Sigmoid colon (tissue), 7 donors: ENCODE results near the gene COPZ1. TPM values are rescaled to one million over a fixed set of nuclear protein-coding genes. Genes with fewer than 3 reads are reported as not detected.

ENCODE experiments used
- DNase-seq: peaks from one replicate; pipeline ENCODE4 v3.0.0-alpha.2; 2019
- H3K27ac ChIP-seq, 4 donors: fragments of 200-600 bp; sonication (generic); one replicate each; pipeline ENCODE4 v1.5.1; 2016 to 2019; ENCODE audit warnings: mild to moderate bottlenecking in 1 of 4
- H3K27me3 ChIP-seq, 3 donors: fragments of 200-600 bp; sonication (generic); one replicate each; pipeline ENCODE4 v1.5.1; 2019; ENCODE audit warnings: mild to moderate bottlenecking in 1 of 3
- H3K36me3 ChIP-seq, 4 donors: fragments of 200-600 bp; sonication (generic); one replicate each; pipeline ENCODE4 v1.5.1; 2016 to 2019
- H3K4me1 ChIP-seq, 4 donors: fragments of 200-600 bp; sonication (generic); one replicate each; pipeline ENCODE4 v1.5.1; 2017 to 2019
- H3K4me3 ChIP-seq, 4 donors: fragments of 200-600 bp; sonication (generic); one replicate each; pipeline ENCODE4 v1.5.1; 2017 to 2019; ENCODE audit warnings: mild to moderate bottlenecking in 2 of 4, moderate library complexity in 1 of 4
- H3K9me3 ChIP-seq, 4 donors: fragments of 200-600 bp in 3 of 4; sonication (generic) in 3 of 4; one replicate each; pipeline versions ENCODE4 v1.5.1 to v1.6.1; 2013 to 2019
- EP300 ChIP-seq, 4 donors: sonication (generic); formaldehyde crosslinking; IDR thresholded peaks; one replicate each; pipeline ENCODE4 v1.6.1; 2017; ENCODE audit warnings: antibody characterized with exemption in 4 of 4
- POLR2A ChIP-seq, 2 donors: fragments of 450-650 bp; IDR thresholded peaks; one replicate each; pipeline ENCODE4 v1.6.1; 2016; ENCODE audit warnings: antibody characterized with exemption in 2 of 2, mild to moderate bottlenecking in 2 of 2, moderate library complexity in 2 of 2
- POLR2AphosphoS5 ChIP-seq, 4 donors: sonication (generic); formaldehyde crosslinking; IDR thresholded peaks; one replicate each; pipeline ENCODE4 v1.6.1; 2017; ENCODE audit warnings: antibody characterized with exemption in 4 of 4
- WGBS, 2 donors: extraction: QIAGEN DNeasy Blood & Tissue Kit; methylation state at CpG; one replicate each; pipeline ENCODE4 v1.1.7; 2013; 5-methylcytosine and 5-hydroxymethylcytosine counted together
- intact Hi-C: fragments of 100-400 bp; cut with DNase I; formaldehyde crosslinking; loops from one replicate; pipeline ENCODE4 v1.15.1; 2023
- polyA plus RNA-seq, 3 donors: library from polyadenylated mRNA; stranded (reverse); fragments of 200-250 nt; gene quantifications; one replicate each; pipeline ENCODE4 v1.2.3, GENCODE V29; 2013
- total RNA-seq, 4 donors: library from RNA; depleted of rRNA; stranded (reverse); fragments of >200 nt; gene quantifications; one replicate each; pipeline ENCODE4 v1.1.0, GENCODE V29; 2016
- TF ChIP-seq, protein P1 (sequence below), 4 experiments: fragments of 450-650 bp in 3 of 4; fragments of 200-600 bp in 1 of 4; IDR thresholded peaks; one replicate each; pipeline ENCODE4 v1.5.1; 2016 to 2019; ENCODE audit warnings: antibody characterized with exemption in 4 of 4, mild to moderate bottlenecking in 3 of 4, moderate library complexity in 2 of 4
- donor health status: healthy with polysubstance abuse.
- donor health status: Bipolar disorder and iron deficiency.
- donor health status: healthy.

Gene COPZ1
- total and polyA plus RNA-seq, 7 donors, result 39.6 to 155 (median 74.2) TPM

DNA sequence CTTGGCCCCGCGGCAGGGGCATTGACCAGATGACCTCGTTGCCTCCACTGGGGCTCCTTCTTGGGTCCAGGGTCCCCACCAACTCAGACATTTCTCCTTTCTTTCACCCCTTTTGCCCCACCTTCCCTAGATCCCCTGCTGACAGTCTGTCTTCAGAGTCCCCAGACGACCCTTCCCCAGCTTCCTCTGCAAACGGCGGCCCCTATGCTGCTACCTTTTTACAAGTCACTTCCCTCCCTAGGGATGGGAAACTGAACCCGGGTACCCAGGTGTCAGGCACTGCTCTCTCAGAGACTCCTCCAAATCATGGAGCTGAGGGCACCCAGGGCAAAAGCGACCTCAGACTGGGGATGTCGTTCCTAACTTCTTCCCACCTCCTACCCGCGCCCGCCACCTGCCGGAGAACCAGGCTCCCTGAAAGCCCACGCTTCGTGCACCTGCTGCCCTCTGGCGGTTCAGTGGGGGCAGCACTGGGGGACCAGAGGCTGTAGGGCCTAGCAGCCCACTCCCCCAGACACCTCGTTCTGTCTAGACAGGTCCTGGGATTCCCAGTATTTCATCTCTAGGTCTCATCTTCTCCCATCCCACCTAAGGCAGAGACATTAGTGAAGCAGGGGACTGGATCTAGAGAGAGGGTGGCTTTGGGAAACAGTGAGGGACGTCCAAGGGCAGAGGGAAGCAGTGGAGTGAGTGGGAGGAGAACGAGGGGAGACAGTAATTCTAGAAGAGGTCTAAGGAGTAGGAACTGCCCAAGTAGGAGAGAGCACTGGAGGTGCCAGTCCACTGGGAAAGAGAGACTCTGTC lies 54.7 kb downstream of the COPZ1 start:
- peak overlapping the region; percentile 77 to 84 (median 79) for H3K27ac ChIP-seq
- TF ChIP-seq POLR2AphosphoS5 (IDR thresholded peaks at IDR 0.05) (peak in 3 of 4 donors; percentile 33 to 52 (median 37)), EP300 (IDR thresholded peaks at IDR 0.05) (no peak), POLR2A (IDR thresholded peaks at IDR 0.05) (no peak)
- TF ChIP-seq, protein P1, sequence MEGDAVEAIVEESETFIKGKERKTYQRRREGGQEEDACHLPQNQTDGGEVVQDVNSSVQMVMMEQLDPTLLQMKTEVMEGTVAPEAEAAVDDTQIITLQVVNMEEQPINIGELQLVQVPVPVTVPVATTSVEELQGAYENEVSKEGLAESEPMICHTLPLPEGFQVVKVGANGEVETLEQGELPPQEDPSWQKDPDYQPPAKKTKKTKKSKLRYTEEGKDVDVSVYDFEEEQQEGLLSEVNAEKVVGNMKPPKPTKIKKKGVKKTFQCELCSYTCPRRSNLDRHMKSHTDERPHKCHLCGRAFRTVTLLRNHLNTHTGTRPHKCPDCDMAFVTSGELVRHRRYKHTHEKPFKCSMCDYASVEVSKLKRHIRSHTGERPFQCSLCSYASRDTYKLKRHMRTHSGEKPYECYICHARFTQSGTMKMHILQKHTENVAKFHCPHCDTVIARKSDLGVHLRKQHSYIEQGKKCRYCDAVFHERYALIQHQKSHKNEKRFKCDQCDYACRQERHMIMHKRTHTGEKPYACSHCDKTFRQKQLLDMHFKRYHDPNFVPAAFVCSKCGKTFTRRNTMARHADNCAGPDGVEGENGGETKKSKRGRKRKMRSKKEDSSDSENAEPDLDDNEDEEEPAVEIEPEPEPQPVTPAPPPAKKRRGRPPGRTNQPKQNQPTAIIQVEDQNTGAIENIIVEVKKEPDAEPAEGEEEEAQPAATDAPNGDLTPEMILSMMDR (IDR thresholded peaks at IDR 0.05), result peak; percentile 100
- peak; percentile 96 for DNase-seq
- H3K4me3 ChIP-seq, result peak overlapping the region; percentile 32 to 57 (median 55)
- no peaks in the 10 kb centered on the region for H3K36me3 ChIP-seq
- WGBS, 2 donors, result 8 to 19% methylated on average over 19 of the region's 19 CpGs
- H3K27me3 ChIP-seq, result no peaks in the 10 kb centered on the region
- peaks cover 0 to 26% (median 18%) of the 10 kb centered on the region in 4 donors for H3K4me1 ChIP-seq
- no peaks in the 10 kb centered on the region for H3K9me3 ChIP-seq
- intact Hi-C loops, result loop anchor here (10.0 kb wide), 1 partner anchor 375 kb away; the partner anchor contains the start of genes HOXC8 and HOXC9

DNA sequence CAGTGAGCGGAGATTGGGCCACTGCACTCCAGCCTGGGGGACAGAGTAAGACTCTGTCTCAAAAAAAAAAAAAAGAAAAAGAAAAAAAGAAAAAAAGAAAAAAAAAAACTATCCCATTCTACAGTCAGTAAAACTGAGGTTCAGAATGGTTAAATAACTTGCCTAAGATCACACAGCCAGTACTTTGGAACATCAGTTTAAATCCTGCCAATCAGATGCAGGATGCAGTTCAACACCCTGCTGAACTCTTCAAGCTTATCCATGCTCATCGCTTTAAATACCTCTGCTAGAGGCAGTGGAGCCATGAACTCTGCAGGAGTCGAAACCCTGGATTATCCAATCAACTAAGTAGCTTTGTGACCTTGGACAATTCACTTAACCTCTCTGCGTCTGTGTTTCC lies 56.2 kb downstream of the COPZ1 start:
- intact Hi-C loops, result no loop called here
- DNase-seq, result no peak

DNA sequence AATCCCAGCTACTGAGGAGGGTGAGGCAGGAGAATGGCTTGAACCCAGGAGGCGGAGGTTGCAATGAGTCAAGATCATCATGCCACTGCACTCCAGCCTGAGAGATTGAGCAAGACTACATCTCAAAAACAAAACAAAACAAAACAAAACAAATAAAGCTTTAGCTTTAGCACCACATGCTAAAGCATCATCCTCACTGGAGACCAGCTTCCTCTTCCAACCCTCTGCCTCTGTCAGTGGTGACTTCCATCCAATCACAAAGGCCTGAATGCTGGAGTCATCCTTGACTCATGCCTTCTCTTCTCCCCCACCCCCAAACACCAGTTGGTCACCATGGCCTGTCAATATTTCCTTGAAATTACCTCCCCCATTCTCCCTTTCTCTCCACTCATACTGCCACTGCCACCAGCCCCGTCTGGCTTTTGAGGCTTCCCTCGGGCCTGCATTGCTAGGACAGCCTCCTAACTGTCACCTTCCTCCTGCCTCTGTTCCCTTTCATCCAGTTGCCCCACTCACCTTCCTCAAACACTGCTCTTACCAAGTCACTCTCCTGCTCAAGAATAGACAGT lies 58.2 kb downstream of the COPZ1 start:
- Histone ChIP-seq H3K27ac (peak overlapping the region in 1 of 4 donors; percentile 51), H3K9me3 (no peaks in the 10 kb centered on the region), H3K36me3 (no peaks in the 10 kb centered on the region), H3K4me1 (peaks cover 0 to 19% (median 15%) of the 10 kb centered on the region in 4 donors), H3K4me3 (no peak overlapping the region), H3K27me3 (no peaks in the 10 kb centered on the region)
- DNase-seq, result no peak
- intact Hi-C loops, result no loop called here
- no peak for TF ChIP-seq POLR2A (IDR thresholded peaks at IDR 0.05)
- TF ChIP-seq POLR2AphosphoS5 (IDR thresholded peaks at IDR 0.05), result peak in 1 of 4 donors; percentile 23
- WGBS, 2 donors, result 77 to 87% methylated on average over 3 of the region's 3 CpGs

More for the DNA sequence above, 56.2 kb downstream of the COPZ1 start:
- Histone ChIP-seq H3K4me1 (peaks cover 0 to 29% (median 17%) of the 10 kb centered on the region in 4 donors), H3K4me3 (no peak overlapping the region), H3K9me3 (no peaks in the 10 kb centered on the region), H3K27me3 (no peaks in the 10 kb centered on the region), H3K36me3 (no peaks in the 10 kb centered on the region), H3K27ac (no peak overlapping the region)
- 91 to 93% methylated on average over 4 of the region's 4 CpGs for WGBS, 2 donors
- no peak for TF ChIP-seq EP300 (IDR thresholded peaks at IDR 0.05)
- no peak for TF ChIP-seq POLR2A (IDR thresholded peaks at IDR 0.05)
- TF ChIP-seq POLR2AphosphoS5 (IDR thresholded peaks at IDR 0.05), result no peak
- TF ChIP-seq, protein P1 (IDR thresholded peaks at IDR 0.05), result no peak

DNA sequence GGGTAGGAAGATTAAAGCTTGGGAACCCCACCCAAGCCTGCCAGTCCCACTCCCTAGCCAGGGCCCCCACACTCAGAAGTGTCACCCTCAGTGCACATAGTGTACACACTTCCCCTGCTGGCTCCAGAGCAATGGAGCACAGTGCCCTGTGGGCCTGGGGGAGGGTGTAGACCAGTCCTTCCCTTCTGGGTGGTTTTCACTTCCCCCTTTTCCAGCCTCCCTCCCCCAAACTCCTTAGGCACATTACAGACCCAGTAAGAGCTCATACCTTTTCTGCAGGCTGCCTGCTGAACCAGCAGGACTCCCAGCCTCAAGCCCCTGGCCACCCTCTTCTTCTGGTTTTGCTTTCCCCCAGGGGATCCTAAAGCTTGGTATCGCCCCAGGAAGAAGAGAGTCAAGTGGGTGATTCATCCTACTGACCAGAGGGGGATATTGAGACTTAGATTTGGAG lies 59.7 kb downstream of the COPZ1 start, which contains the start of gene ZNF385A:
Gene ZNF385A (minus strand): TSS at position 143 of the 451 bp plus-strand sequence. CDS start 219 bp downstream, outside the sequence.
- no peak for DNase-seq
- H3K36me3 ChIP-seq, result no peaks in the 10 kb centered on the region
- 74 to 87% methylated on average over 1 of the region's 1 CpG for WGBS, 2 donors
- H3K9me3 ChIP-seq, result no peaks in the 10 kb centered on the region
- H3K27me3 ChIP-seq, result no peaks in the 10 kb centered on the region
- H3K4me3 ChIP-seq, result no peak within 1 kb of the TSS
- intact Hi-C loops, result no loop called here
- TF ChIP-seq, protein P1 (IDR thresholded peaks at IDR 0.05), result no peak
- no peak for TF ChIP-seq POLR2A (IDR thresholded peaks at IDR 0.05)
- no peak for TF ChIP-seq POLR2AphosphoS5 (IDR thresholded peaks at IDR 0.05)
- no peak for TF ChIP-seq EP300 (IDR thresholded peaks at IDR 0.05)
- H3K4me1 ChIP-seq, result peaks cover 0 to 8% (median 4%) of the 10 kb centered on the region in 4 donors
- H3K27ac ChIP-seq, result peak within 1 kb of the TSS; percentile 28 to 53 (median 50)
